ENCODE measurements around the gene ECHS1.
"Not testable (repeated sequence)": the region's sequence is repeated elsewhere in the genome, so short reads cannot be mapped to it uniquely, and the experiment has no call there.

ECHS1 gene

DNA sequence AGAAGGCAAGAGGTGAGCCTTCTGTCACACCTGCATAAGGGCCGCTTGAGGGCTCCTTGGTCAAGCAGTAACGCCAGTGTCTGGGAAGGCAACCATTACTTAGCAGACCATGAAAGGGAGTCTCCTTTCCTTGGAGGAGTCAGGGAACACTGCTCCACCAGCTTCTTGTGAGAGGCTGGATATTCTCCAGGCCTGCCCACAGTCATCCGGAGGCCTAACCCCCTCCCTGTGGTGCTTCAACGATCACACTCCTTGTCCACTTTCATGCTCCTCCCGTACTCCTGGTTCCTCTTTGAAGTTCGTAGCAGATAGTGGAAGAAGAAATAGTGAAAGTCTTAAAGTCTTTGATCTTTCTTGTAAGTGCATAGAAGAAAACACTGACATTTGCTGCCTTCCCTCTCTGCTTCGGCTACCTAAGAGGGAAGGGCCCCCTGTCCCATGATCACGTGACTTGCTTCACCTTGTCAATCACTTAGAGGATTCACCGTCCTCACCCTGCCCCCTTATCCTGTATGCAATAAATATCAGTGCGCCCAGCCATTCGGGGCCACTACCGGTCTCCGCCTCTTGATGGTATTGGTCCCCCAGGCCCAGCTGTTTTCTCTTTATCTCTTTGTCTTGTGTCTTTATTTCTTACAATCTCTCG is 51.0 kb downstream of the ECHS1 start:
- not testable (repeated sequence) for DNase-seq

DNA sequence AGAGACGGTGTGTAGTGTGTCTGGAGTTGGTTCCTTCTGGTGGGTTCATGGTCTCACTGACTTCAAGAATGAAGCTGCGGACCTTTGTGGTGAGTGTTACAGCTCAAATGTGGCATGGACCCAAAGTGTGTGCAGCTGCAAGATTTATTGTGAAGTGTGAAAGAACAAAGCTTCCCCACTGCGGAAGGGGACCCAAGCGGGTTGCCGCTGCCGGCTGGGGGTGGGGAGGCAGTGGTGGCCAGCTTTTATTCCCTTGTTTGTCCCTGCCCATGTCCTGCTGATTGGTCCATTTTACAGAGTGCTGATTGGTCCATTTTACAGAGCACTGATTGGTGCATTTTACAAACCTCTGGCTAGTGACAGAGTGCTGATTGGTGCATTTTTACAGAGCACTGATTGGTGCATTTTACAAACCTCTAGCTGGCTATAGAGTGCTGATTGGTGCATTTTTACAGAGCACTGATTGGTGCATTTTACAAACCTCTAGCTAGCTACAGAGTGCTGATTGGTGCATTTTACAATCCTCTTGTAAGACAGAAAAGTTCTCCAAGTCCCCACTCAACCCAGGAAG is 52.2 kb downstream of the ECHS1 start:
- DNase-seq = not testable (repeated sequence)

DNA sequence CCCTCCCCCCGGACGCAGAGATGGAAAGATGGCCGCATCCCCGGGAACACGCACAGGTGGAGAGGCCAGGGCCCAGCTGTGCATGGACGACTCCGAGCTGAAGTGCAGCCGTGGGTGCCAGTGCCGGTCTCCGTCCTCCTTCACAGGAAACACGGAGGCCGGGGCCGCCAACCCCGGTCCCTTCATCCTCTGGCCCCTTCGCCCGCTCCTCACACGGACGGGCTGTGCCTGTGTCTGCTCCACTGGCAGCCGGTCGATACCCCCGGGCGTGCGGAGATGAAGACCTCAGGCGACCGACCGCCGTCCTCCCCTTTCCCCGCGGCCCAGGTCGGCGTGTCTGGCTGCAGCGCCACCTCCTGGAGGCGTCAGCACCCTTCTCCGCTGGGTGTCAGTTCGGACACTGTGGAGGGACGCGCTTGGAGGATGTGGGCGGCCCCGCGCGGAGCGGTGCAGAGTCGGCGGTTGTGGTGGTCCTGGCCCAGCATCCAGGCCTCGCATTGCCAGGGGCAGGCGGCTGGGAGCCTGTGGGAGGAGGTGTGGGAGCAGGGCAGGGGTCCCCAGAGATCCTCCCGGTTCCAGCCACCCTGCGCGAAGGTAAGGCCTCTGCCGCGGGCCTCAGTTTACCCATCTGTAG is 54.5 kb downstream of the ECHS1 start:
- peak; percentile 80 for DNase-seq

DNA sequence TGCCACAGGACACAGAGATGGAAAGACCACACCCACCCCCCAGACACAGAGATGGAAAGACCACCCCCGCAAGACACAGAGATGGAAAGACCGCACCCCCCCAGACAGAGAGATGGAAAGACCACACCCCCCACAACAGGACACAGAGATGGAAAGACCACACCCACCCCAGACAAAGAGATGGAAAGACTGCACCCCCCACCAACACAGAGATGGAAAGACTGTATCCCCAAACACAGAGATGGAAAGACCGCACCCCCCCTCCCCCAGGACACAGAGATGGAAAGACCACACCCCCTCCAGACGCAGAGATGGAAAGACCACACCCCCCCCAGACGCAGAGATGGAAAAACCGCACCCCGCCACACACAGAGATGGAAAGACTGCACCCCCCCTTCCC is 56.4 kb downstream of the ECHS1 start:
- no peak for DNase-seq

DNA sequence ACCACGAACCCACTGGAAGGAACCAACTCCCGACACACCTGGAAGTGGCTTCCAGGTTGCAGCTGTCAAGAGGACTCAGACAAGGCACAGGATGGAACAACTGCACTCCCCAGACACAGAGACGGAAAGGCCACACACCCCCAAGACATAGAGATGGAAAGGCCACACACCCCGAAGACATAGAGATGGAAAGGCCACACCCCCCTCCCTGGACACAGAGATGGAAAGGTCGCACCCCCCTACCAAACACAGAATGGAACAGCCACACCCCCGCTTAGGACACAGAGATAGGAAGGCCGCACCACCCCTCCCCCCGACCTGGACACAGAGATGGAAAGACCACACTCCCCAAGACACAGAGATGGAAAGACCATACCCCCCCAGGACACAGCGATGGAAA is 56.9 kb downstream of the ECHS1 start:
- DNase-seq = no peak

DNA sequence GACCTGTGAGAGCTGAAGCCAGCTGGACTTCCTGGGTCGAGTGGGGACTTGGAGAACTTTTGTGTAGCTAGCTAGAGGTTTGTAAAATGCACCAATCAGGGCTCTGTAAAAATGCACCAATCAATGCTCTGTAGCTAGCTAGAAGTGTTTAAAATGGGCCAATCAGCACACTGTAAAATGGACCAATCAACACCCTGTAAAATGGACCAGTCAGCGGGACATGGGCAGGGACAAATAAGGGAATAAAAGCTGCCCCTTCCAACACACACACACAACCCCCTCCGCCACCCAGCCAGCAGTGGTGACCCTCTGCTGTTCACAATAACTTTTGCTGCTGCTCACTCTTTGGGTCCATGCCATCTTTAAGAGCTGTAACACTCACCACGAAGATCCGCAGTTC is 57.3 kb downstream of the ECHS1 start:
- DNase-seq = no peak

DNA sequence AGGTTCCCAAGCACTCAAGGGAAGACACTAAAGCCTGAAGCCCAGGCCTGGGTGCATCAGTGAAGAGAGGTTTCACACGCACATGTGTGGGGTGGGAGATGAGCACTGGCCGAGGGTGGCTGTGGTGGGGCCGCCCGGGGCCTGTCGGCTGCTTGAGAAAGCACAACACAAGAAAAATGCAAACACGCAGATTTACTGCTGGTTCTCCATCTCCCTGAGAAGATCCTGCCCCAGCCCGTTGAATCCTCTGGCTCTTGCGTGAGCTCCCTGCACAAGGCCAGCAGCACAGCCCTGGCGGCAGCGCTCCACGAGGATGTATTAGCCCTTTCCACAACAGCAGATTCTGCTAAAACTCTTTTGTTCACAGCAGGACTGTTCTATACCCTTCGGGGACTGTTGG is 58.2 kb downstream of the ECHS1 start:
- DNase-seq = no peak

DNA sequence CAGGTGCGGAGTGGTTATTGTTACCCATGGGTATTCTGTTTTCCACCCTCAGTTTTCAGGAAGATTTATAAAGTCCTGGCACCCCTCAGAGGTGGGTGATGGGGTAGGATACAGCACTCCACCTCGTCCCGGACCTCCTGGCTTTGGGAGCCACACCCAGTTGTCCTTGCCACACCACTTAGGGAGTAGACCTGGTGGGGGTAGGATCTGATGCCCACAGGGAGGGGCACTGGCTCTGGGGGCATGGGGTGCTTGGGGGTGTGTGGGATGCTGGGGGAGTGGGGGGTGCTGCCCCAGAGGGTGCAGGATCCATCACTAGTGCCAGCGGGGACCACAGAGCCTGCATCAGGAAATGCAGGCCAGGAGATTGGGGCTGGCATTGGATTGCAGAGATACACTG is 60.0 kb downstream of the ECHS1 start:
- no peak for DNase-seq

DNA sequence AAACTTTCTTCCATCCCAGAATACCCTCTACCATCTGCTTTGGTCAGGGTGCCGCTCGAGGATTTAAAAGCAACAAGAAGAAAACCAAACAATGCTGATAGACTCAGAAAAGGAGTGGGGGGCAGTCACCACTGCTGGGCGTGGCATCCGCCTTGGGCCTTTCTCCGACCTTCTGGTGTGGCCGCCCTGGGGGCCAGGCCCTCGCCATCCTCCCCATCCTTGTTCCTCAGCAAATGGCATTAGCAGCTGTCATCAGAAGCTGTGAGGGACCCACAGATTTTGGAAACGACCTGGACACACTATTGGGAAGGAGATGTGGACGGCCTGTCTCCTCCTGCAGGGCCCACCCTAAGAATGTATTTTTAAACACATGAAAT is 60.4 kb downstream of the ECHS1 start:
- no peak for DNase-seq
